PC-3 (cell line): ENCODE measurements around the gene BRWD1.

Source experiments
- CTCF ChIP-seq: fragments of 300-600 bp; sonication (generic); conservative IDR thresholded peaks from 2 replicates; pipeline ENCODE4 v1.5.1; 2017; ENCODE audit warnings: antibody characterized with exemption, low read depth, mild to moderate bottlenecking, low read length
- EZH2 ChIP-seq: fragments of 300-600 bp; sonication (generic); IDR thresholded peaks from one replicate; pipeline ENCODE4 v1.6.1; 2017; ENCODE audit warnings: antibody characterized with exemption, mild to moderate bottlenecking, low read length; ENCODE audit not compliant: unreplicated experiment

GRCh38 chr21:39134288-39134810 lies 179.1 kb downstream of the BRWD1 start:
- TF ChIP-seq CTCF (no peak), EZH2 (no peak)
